Muscle layer of colon (tissue), 2 donors: Measurements from ENCODE around the gene PANK1.

Source experiments
- H3K27ac ChIP-seq: one replicate; pipeline ENCODE4 v1.7.0; 2013; ENCODE audit warnings: low read depth, mild to moderate bottlenecking, low read length, moderate library complexity
- H3K27me3 ChIP-seq, 2 donors: one replicate each; pipeline ENCODE4 v1.7.0; 2013; ENCODE audit warnings: low read length in 2 of 2, mild to moderate bottlenecking in 2 of 2; ENCODE audit not compliant: insufficient read depth in 2 of 2, control insufficient read depth in 1 of 2
- H3K36me3 ChIP-seq: one replicate; pipeline ENCODE4 v1.7.0; 2013; ENCODE audit warnings: mild to moderate bottlenecking, low read length; ENCODE audit not compliant: insufficient read depth
- H3K4me1 ChIP-seq: one replicate; pipeline ENCODE4 v1.7.0; 2013; ENCODE audit warnings: mild to moderate bottlenecking, low read length; ENCODE audit not compliant: insufficient read depth
- H3K4me3 ChIP-seq, 2 donors: one replicate each; pipeline ENCODE4 v1.7.0; 2013; ENCODE audit warnings: low read length in 2 of 2, low read depth in 1 of 2, mild to moderate bottlenecking in 1 of 2, moderate library complexity in 1 of 2
- H3K9ac ChIP-seq: one replicate; pipeline ENCODE4 v1.7.0; 2013; ENCODE audit warnings: low read length
- H3K9me3 ChIP-seq: one replicate; pipeline ENCODE4 v1.7.0; 2013; ENCODE audit warnings: mild to moderate bottlenecking, low read length
- donor health status: abdominal sarcoma.
- donor health status: Adenocarcinoma of cecum.

Gene PANK1

DNA sequence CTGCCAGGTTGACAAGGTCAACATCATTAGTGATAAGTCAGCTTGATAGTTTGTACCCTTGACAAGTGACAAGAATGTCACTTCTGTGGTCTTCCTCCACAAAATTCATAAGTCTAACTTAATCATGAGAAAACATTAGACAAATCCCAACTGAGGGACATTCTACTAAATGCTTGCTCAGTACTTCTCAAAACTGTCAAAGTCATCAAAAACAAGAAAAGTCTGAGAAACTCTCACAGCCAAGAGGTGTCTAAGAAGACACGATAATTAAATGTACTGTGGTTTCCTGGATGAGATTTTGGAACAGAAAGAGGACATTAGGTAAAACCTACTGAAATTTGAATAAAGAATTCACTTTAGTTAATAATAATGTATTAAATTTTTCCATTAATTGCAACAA lies 79.9 kb downstream of the PANK1 start:
- Histone ChIP-seq H3K4me3 (no peak overlapping the region), H3K36me3 (no peaks in the 10 kb centered on the region), H3K9ac (no peak overlapping the region), H3K4me1 (no peaks in the 10 kb centered on the region), H3K9me3 (no peaks in the 10 kb centered on the region), H3K27ac (no peak overlapping the region), H3K27me3 (no peaks in the 10 kb centered on the region)

DNA sequence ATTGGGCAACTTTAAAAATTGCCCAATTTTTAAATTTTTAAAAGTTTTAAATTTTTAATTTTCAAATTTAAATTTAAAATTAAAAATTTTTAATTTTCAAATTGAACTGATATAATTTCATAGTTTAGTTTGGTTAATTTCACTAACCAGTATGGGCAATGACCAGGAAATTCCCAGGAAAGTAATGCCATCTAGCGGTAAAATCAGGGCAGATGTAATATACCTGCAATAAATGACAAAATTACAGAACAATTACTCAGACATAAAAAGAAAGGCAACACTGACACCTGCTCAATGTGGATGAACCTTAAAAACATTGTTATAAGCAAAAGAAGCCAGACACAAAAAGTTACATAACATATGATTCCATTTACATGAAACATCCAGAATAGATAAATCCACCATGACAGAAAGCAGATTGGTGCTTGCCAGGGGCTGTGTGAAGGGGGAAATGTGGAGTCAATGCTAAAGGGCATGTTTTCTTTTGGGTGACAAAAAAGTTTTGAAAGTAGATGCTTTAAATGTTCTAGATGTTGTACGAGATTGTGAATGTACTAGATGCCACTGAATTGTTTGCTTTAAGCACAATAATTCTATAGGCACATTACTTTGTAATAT lies 81.1 kb downstream of the PANK1 start:
- no peak overlapping the region for H3K4me3 ChIP-seq
- no peaks in the 10 kb centered on the region for H3K4me1 ChIP-seq
- no peaks in the 10 kb centered on the region for H3K9me3 ChIP-seq
- no peaks in the 10 kb centered on the region for H3K36me3 ChIP-seq
- H3K9ac ChIP-seq: no peak overlapping the region
- no peak overlapping the region for H3K27ac ChIP-seq
- no peaks in the 10 kb centered on the region for H3K27me3 ChIP-seq

DNA sequence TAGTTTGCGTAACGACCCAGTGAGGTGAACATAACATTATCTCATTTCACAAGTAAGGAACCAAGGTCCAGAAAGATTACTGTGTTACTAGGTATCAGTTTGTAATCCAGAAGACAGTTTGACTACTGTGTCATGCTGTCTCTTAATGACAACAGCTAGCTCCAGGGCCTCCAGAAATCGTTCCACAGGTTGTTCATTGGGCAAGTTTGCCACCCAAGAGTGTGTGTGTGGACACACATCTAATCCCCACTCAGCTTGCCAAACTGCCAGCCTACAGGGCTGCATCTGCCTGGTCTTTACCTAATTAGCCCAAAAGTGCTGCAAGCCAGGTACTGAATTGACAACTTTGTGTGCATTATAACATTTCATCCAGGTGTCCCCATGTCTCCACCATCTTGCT lies 81.7 kb downstream of the PANK1 start:
- no peaks in the 10 kb centered on the region for H3K27me3 ChIP-seq
- H3K4me3 ChIP-seq: no peak overlapping the region
- no peaks in the 10 kb centered on the region for H3K4me1 ChIP-seq
- no peaks in the 10 kb centered on the region for H3K36me3 ChIP-seq
- H3K27ac ChIP-seq: no peak overlapping the region
- H3K9me3 ChIP-seq: no peaks in the 10 kb centered on the region
- no peak overlapping the region for H3K9ac ChIP-seq

DNA sequence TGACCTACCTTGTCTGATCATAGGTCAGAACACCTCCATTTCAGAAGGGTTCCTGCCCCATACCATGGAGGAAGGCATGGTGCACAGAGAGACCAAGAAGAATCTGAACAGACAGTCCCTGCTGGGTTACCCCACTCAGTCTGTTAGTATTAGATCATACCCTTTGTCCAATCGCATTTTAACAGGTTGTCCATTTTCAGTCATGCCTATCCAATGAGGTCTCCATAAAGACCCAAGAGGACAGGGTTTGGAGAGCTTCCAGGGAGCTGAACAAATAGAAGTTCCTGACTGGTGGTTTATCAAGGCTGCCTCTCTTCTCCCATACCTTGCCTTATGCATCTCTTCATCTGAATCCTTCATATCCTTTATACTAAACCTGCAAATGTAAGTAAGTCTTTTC lies 88.4 kb downstream of the PANK1 start:
- Histone ChIP-seq H3K4me1 (no peaks in the 10 kb centered on the region), H3K36me3 (no peaks in the 10 kb centered on the region), H3K9ac (no peak overlapping the region), H3K9me3 (no peaks in the 10 kb centered on the region), H3K27ac (no peak overlapping the region), H3K4me3 (no peak overlapping the region), H3K27me3 (no peaks in the 10 kb centered on the region)

DNA sequence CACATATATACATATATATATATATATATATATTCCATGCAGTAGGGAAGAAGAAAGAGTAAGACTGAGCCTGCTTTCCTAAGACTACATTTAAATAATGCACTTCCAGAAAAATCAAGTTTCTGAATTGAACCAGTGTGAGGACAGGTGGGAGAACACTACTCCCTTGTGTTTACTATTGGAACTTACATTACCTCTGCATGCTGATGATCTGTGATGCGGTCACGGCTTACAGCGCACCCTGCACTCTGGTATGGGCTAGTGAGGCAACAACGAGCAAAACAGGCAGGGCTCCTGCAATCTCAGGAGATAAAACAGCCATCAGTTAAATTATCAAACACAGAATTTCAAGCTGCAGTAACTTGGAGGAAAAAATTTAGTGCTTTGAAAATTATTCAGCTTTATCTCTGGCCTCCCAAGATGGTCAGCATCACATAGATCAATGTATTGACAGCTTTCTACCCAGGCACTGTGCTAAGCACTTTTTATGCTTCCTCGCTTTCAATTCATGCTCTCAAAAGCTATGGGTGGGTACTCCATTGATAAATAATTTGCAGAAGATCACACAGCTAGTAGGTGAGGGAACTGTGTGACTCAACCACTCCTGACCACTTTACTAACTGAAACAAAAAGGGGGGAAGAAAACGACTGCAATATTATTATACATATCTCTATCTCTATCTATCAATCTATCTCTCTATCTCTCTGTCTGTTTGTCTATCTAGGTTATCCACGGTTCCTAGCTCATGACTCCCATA lies 89.2 kb downstream of the PANK1 start:
- Histone ChIP-seq H3K27ac (no peak overlapping the region), H3K27me3 (no peaks in the 10 kb centered on the region), H3K4me3 (no peak overlapping the region), H3K4me1 (no peaks in the 10 kb centered on the region), H3K9me3 (no peaks in the 10 kb centered on the region), H3K9ac (no peak overlapping the region), H3K36me3 (no peaks in the 10 kb centered on the region)

DNA sequence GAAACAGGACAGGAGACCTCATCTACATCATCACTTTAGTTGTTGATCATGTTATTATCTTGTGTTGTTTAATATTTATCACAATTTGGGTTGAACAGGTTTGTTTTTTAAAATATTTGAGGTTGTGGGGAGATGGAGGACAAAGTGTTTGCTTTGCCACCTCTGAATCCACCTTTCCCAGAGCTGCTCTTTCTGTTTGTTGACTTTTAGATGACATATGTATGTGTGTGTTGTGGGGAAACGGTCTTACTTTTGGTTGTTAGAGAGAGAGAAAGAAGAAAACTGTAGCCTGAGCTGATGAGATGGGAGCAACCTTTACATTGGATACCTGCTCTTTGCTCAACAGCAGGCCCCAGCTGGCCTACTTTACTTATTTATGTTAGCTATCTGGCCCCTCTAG lies 90.6 kb downstream of the PANK1 start:
- Histone ChIP-seq H3K4me1 (no peaks in the 10 kb centered on the region), H3K27me3 (no peaks in the 10 kb centered on the region), H3K4me3 (no peak overlapping the region), H3K36me3 (no peaks in the 10 kb centered on the region), H3K9ac (no peak overlapping the region), H3K27ac (no peak overlapping the region), H3K9me3 (no peaks in the 10 kb centered on the region)

DNA sequence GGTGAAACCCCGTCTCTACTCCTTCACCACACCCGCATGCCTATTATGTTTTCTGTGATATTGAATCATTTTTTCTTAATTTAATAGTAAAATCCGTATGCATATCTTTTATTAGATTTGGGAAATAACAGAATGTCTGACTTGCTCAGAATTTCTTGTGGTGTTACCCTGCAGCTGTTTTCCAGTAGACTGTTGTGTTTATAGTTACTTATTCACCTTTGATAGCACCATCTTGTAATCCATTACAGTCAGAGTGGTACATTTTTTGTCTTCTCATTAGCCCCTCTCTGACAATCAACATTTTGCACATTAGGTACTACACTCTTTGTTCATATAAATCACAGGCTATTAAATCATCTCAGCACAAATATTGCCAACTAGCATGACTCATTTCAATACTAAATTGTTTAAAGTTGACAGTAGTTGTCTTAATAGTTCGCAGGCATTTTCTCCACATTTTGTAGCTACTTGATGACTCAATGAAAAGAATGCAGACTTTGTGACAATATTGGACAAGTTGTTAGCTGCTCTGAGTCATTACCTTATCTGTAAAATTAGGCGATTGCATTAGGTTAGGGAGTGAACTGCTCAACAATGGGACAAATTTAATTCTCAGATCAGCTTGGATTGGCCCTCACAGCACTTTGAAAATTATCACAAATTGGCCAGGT lies 91.8 kb downstream of the PANK1 start:
- no peaks in the 10 kb centered on the region for H3K9me3 ChIP-seq
- no peaks in the 10 kb centered on the region for H3K4me1 ChIP-seq
- H3K9ac ChIP-seq: no peak overlapping the region
- no peak overlapping the region for H3K27ac ChIP-seq
- no peaks in the 10 kb centered on the region for H3K36me3 ChIP-seq
- no peak overlapping the region for H3K4me3 ChIP-seq
- H3K27me3 ChIP-seq: no peaks in the 10 kb centered on the region

DNA sequence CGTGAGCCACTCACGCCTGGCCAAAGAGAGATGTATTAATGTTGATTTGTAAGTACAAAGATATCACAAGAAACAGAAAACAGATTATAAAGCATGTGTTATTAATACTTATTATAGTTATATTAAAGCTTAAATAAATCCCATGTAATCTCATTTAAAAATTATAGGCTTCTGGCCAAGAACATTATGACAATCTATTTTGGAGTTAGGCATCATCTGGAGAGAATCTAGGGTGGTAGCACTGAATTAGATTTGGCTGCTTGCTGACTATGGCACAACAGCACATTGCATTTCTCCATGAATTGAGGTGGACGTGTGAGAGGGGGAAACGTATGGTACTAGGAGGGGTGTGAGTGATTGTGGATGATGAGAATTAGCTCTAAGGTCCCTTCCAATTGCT lies 92.8 kb downstream of the PANK1 start:
- H3K4me1 ChIP-seq: no peaks in the 10 kb centered on the region
- H3K27me3 ChIP-seq: no peaks in the 10 kb centered on the region
- H3K27ac ChIP-seq: no peak overlapping the region
- no peak overlapping the region for H3K9ac ChIP-seq
- H3K4me3 ChIP-seq: no peak overlapping the region
- H3K9me3 ChIP-seq: no peaks in the 10 kb centered on the region
- no peaks in the 10 kb centered on the region for H3K36me3 ChIP-seq

DNA sequence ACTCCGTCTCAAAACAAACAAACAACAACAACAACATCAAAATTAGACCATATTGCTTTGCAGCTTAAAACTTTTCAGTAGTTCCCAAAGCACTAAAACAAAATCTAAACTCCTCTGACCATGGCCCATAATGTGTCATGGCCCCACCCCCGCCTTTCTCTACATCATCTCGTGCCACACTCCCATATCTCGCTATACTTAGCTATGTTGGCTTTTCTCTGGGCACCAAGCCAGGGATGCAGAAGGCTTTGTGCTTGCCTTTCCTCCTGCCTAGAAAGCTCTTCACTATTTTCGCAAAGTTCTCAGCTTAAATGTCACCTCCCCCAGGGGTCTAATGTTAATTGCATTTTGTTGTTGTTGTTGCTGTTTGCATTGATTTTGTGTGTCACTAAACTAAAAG lies 94.5 kb downstream of the PANK1 start:
- no peak overlapping the region for H3K9ac ChIP-seq
- H3K9me3 ChIP-seq: no peaks in the 10 kb centered on the region
- H3K4me1 ChIP-seq: no peaks in the 10 kb centered on the region
- H3K27me3 ChIP-seq: no peaks in the 10 kb centered on the region
- H3K36me3 ChIP-seq: no peaks in the 10 kb centered on the region
- no peak overlapping the region for H3K27ac ChIP-seq
- H3K4me3 ChIP-seq: no peak overlapping the region

DNA sequence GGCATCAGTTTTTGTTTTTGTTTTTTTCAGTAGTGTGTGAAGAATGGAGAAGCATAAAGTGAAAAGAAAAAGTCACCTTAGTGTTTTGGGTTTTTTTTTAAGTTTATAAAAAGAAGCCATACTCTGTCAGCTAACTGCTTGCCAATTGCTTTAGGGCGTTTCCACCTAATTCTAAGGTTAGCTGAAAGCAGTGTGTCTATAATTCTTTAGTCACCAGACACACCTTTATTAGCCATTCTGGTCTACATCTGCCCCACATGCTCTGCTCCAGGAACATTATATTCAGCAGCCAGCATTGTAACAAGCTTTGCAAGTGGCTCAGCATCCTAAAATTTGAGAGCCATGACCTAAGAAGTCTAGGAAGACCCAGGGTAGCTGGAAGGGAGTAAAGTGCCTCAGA lies 95.5 kb downstream of the PANK1 start:
- no peaks in the 10 kb centered on the region for H3K36me3 ChIP-seq
- H3K9ac ChIP-seq: no peak overlapping the region
- H3K27ac ChIP-seq: no peak overlapping the region
- H3K27me3 ChIP-seq: no peaks in the 10 kb centered on the region
- H3K9me3 ChIP-seq: no peaks in the 10 kb centered on the region
- no peaks in the 10 kb centered on the region for H3K4me1 ChIP-seq
- no peak overlapping the region for H3K4me3 ChIP-seq

DNA sequence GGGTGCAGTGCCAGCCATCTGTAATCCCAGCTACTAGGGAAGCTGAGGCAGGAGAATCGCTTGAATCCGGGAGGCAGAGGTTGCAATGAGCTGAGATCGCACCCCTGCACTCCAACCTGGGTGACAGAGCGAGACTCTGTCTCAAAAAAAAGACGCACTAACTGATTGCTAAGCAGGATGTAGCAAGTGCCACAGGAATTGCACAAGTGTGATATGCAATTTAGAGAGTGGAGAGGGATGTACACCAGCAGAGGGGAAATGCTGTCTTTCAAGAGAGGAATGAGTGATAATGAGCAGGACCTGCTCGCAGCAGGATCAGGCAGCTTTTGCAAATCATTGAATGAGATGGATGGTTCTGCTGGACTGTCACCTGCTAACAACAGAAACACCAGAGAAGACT lies 96.4 kb downstream of the PANK1 start:
- Histone ChIP-seq H3K4me1 (no peaks in the 10 kb centered on the region), H3K9ac (no peak overlapping the region)

More for the DNA sequence above, 96.4 kb downstream of the PANK1 start:
- no peaks in the 10 kb centered on the region for H3K36me3 ChIP-seq
- H3K4me3 ChIP-seq: no peak overlapping the region
- no peaks in the 10 kb centered on the region for H3K27me3 ChIP-seq
- H3K9me3 ChIP-seq: no peaks in the 10 kb centered on the region
- no peak overlapping the region for H3K27ac ChIP-seq
